Measurements from ENCODE around the gene CHI3L1.

The CHI3L1 gene

GRCh38 chr1:203185585-203185984 lies 919 bp downstream of the CHI3L1 start:
- intact Hi-C loops (cut with DNase I) = no loop called here
- peak in 2 of 42 donors; percentile 5 to 15 for DNase-seq

GRCh38 chr1:203185061-203185461 lies 1.4 kb downstream of the CHI3L1 start:
- intact Hi-C loops (cut with DNase I) = no loop called here
- peak in 2 of 42 donors; percentile 9 to 12 for DNase-seq

GRCh38 chr1:203184467-203184866 lies 2.0 kb downstream of the CHI3L1 start:
- intact Hi-C loops (cut with DNase I) = no loop called here
- DNase-seq = peak in 1 of 42 donors; percentile 8

GRCh38 chr1:203183828-203184227 lies 2.7 kb downstream of the CHI3L1 start:
- peak in 1 of 42 donors; percentile 12 for DNase-seq
- intact Hi-C loops (cut with DNase I) = no loop called here

GRCh38 chr1:203182387-203182953 lies 4.0 kb downstream of the CHI3L1 start:
- DNase-seq = peak in 3 of 42 donors; percentile 6 to 35 (median 13)
- intact Hi-C loops (cut with DNase I) = no loop called here

- DNase-seq = peak in 2 of 42 donors; percentile 17 to 36
- intact Hi-C loops (cut with DNase I) = no loop called here
These were observed 4.7 kb downstream of the CHI3L1 start for GRCh38 chr1:203181586-203182386.

- intact Hi-C loops (cut with DNase I) = no loop called here
- DNase-seq = no peak
These were observed 5.7 kb downstream of the CHI3L1 start for GRCh38 chr1:203180611-203181330.

- no peak for DNase-seq
- intact Hi-C loops (cut with DNase I) = no loop called here
These were observed 6.9 kb downstream of the CHI3L1 start for GRCh38 chr1:203179667-203180005.

- intact Hi-C loops (cut with DNase I) = no loop called here
- DNase-seq = peak in 2 of 42 donors; percentile 1 to 8
These were observed 7.5 kb downstream of the CHI3L1 start for GRCh38 chr1:203178821-203179666.

GRCh38 chr1:203178083-203178482 lies 8.4 kb downstream of the CHI3L1 start:
- no peak for DNase-seq
- intact Hi-C loops (cut with DNase I) = no loop called here

- DNase-seq = peak in 1 of 42 donors; percentile 69
- intact Hi-C loops (cut with DNase I) = no loop called here
These were observed 8.9 kb downstream of the CHI3L1 start for GRCh38 chr1:203177470-203178039.

GRCh38 chr1:203177036-203177405 lies 9.5 kb downstream of the CHI3L1 start:
- no peak for DNase-seq
- intact Hi-C loops (cut with DNase I) = no loop called here

- peak in 3 of 42 donors; percentile 3 to 56 (median 5) for DNase-seq
- intact Hi-C loops (cut with DNase I) = no loop called here
These were observed 10.1 kb downstream of the CHI3L1 start for GRCh38 chr1:203176273-203177035.

- DNase-seq = peak in 29 of 42 donors; percentile 31 to 79 (median 55)
These were observed 10.7 kb downstream of the CHI3L1 start for GRCh38 chr1:203175827-203176241.

GRCh38 chr1:203175237-203175826 lies 11.2 kb downstream of the CHI3L1 start, which contains the start of gene MYBPH:
Gene MYBPH (minus strand): TSS chr1:203175826. CDS start chr1:203175755, 71 bp downstream.
- intact Hi-C loops (cut with DNase I) = no loop called here
- DNase-seq = peak in 2 of 42 donors; percentile 11 to 14

More at GRCh38 chr1:203175827-203176241, 10.7 kb downstream of the CHI3L1 start:
- intact Hi-C loops (cut with DNase I) = no loop called here

- DNase-seq = peak in 1 of 42 donors; percentile 3
- intact Hi-C loops (cut with DNase I) = loop anchor here (5.0 kb wide), 1 partner anchor 43 kb away; no protein-coding TSS in a partner anchor
These were observed 12.0 kb downstream of the CHI3L1 start for GRCh38 chr1:203174324-203174985.

GRCh38 chr1:203173566-203173965 lies 12.9 kb downstream of the CHI3L1 start:
- intact Hi-C loops (cut with DNase I) = loop anchor here (5.0 kb wide), 1 partner anchor 44 kb away; no protein-coding TSS in a partner anchor
- peak in 3 of 42 donors; percentile 6 to 24 (median 15) for DNase-seq
